SHP77 treated with DMSO at 0.1 percent for 48 hours (cell line): ENCODE results near the gene TCP11L1.
"Not testable (repeated sequence)": the region's sequence is repeated elsewhere in the genome, so short reads cannot be mapped to it uniquely, and the experiment has no call there.

Source experiments
- DNase-seq: peaks from one replicate; lab custom pipeline; 2025; lab: John Stamatoyannopoulos, UW

TCP11L1 gene

DNA sequence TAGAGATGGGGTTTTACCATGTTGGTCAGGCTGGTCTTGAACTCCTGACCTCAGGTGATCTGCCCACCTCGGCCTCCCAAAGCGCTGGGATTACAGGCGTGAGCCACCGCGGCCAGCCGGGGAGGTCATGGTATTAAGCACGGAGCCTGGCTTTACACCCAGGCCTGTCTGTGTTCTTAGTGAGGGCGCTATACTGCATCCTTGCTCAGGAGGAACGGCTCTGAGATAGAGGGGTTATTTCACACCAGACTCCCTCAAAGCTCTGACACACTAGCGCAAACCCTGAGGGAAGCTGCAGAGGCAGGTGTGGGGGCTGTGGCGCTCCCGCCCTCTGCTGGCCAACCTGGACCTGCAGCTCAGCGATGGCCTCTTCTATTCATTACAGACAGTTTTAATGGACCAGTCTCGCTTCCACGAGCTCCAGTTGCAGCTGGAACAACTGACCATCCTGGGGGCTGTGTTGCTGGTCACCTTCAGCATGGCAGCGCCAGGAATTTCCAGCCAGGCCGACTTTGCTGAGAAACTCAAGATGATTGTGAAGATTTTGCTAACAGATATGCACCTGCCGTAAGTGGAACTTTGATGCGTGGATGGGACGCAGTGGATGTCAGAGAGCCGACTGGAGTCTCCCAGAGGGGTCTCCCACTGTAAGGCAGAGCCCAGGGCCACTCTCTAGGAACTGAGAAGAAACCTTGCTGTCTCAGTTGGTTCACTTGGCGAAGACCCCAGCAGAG is 26.2 kb downstream of the TCP11L1 start:
- DNase-seq = peak; percentile 41

DNA sequence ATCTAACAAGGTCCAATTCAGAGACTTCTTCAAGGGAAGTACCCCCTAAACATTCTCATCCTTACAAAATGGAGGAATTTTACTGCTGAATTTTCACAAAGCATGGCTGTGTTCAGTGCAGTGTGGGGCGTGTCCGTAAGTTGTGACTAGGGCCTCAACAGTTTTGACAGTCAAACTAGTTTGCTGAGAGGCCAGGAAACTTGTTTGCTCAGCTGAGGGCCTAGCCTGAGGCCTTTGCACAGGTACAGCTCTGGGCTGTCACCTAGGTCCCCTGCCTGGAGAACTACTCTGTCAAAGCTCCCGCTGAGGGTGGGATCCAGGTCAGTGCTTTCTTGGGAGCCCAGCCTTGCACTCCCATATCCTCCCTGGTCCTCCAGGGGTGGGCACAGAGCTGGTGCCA is 27.9 kb downstream of the TCP11L1 start:
- no peak for DNase-seq

DNA sequence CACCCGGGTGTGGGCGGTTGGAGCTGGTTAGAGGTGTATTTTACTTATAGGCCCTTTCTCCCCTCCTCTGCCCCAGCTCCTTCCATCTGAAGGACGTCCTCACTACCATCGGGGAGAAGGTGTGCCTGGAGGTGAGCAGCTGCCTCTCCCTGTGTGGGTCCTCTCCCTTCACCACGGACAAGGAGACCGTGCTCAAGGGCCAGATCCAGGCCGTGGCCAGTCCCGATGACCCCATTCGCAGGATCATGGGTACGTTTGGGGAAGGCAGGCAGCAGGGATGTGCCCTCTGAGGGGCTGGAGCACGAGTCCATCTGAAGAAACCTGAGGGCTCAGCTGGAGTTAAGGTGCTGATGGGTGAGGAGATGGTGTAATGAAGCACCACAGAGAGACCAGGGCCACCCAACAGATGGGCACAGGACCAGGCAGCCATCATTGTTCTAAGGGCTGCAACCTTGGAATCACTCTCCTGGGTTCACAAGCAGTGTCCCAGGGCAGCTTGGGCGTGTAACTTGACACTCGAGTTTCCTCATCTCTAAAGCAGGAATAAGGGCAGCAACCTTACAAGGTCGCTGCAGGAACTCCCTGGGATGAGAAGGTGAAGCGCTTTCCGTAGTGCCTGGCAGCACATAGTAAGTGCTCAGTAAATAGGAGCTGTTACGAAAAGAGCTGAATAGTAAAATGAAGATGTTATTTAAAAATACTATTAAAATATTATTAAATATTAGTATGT is 29.4 kb downstream of the TCP11L1 start:
- no peak for DNase-seq

DNA sequence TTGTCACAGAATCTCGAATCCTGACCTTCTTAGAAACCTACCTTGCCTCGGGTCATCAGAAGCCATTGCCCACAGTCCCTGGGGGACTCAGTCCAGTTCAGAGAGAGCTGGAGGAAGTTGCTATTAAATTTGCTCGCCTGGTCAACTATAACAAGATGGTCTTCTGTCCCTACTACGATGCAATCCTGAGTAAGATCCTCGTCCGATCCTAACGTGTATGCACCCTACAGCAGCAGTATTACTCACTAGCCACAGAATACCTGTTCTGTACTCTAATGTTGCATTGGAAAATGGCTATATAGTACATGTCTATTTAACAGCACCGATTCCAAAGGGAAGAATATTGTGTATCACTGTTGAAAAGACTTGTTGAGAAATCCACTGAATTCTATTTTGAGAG is 33.1 kb downstream of the TCP11L1 start:
- no peak for DNase-seq

DNA sequence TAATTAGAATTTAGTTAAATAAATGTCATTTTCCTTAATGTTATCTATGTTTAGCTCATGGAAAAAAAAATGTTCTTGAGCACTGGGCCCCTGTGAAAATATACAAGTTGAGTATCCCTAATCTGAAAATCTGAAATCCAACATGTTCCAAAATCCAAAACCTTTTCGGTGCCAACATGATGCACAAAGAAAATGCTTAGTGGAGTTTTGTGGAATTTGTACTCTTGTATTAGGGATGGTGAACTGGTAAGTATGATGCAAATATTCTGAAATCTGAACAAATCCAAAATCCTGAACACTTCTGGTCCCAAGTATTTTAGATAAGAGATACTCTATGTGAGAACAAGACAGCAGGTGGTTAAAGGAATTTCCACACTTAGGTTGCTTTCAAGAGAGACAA is 44.5 kb downstream of the TCP11L1 start:
- DNase-seq = no peak

DNA sequence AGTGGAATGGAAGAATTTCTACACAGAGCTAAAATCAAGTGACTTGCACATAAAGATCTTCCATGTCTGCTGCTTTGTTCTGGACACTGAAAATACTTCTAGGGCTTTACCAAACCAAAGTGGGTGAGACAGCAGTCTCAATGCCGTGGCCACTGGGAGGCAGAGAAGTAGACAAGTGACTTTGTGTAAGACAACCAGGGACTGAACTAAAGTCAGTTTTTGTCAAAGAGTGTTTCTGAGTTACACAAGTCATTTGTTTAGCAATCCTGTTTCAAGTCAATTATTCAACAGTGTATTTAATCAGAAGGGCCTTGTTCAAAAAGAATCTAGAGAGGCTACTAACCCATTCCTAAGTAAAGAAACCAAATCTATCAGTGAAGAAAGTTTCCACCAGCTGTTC is 46.6 kb downstream of the TCP11L1 start:
- no peak for DNase-seq

DNA sequence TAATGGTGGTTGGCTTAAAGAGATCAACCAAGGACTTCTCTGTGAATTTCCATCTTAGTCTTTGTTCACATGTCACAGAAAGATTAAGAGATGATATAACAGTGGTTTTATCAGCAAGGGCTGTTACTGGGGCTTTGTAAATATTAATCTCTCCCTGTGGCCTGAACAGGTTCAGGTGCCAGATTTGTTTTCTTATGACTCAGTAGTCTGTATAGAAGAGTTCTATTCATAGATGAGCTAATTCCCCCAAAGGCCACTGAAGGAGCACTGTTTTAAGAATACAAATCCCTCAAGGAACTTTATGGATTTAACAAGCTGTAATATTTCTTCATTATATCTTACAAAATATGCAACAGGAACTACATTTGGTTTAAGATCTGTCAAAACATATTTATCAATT is 50.4 kb downstream of the TCP11L1 start:
- no peak for DNase-seq

DNA sequence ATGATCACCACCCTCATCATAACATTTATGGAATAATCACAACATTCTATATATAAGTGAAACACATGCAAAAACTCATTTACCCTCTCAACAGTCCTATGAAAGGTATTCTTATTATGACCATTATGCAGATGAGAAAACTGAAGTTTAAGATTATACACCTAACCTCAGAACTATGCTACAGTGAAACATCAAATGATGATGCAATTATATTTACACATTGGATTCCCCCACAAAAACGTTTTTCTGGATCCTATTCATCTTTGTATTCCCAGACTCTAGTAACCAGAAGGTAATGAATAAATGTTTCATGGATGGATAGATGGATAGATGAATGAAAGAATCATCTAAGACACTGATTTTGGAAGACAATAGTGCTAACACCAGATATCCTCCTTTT is 54.8 kb downstream of the TCP11L1 start:
- no peak for DNase-seq

DNA sequence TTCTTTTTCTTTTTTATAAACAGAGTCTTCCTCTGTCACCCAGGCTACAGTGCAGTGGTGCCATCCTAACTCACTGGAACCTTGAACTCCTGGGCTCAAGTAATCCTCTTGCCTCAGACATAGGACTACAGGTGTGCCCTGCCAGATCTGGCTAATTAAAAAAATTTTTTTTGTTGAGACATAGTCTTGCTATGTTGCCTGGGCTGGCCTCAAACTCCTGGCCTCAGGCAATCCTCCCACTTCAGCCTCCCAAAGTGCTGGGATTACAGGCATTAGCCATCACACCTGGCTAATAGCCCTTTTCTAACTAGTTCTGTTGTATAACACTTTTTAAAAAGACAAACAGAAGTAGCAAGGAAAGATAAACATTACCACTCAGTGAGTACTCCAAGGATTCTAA is 64.5 kb downstream of the TCP11L1 start:
- DNase-seq = no peak

DNA sequence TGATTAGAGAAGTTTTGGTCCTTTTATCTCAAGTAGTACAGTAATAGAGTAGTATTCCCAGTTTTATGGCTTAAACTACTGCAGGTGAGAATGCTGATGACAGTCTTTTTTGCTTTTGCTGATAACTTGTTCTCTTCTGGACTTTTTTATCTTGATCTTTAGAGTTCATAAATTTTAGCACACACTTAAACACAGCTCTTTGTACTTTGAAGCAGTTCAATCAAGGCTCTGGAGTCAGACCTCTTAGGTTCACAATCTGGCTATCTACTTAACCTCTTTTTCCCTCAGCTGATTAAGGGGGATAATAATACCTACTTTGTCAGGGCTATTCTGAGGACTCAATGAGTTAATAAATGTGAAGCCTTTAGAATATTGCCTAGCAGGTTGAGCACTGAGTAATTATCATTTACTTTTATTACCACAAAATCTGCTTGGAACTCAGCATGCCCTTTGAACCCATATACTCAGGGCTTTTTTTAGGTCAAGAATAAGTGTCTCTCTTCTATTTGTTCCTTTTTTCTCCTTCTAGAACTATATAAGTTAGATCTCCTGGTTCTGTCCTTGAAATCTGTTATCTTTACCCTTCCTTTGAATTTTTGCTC is 70.0 kb downstream of the TCP11L1 start:
- no peak for DNase-seq

DNA sequence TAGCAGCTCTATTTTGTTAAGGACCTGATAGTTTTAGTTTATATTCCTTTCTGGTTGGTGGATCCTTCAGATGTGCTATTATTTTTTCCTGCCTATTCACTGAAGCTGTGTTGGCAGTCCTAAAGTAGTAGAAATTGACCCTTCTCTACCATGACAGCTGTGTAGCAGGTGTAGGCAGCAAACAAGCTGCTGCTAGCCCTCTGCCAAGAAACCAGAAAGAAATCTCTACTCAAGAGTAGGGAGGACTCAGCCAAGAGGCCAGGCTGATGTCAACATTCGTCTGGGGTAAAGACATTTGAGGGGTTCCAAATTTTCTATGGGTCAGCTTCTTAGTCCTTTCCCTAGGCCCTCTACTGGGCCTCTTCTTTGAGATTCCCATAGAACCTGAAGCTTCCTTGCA is 70.7 kb downstream of the TCP11L1 start:
- DNase-seq = no peak

DNA sequence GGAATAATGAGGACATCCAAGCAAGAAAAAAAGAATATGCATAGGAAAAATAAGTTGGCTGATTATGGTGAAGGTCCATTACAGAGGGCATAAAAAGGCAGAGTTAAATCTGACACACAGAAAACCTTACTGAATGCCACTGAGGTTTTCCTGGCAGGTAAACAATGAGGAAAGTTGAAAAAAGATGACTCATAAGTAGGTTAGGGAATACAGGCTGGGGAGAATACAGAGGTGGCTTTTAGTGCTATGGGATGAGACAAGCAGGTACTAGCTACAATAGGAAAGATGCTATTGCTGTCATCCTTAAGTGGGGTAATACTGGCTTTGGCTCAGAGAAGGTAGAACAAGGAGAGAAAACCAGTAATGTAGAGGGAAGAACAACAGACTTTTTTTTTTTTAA is 77.2 kb downstream of the TCP11L1 start:
- DNase-seq = no peak

DNA sequence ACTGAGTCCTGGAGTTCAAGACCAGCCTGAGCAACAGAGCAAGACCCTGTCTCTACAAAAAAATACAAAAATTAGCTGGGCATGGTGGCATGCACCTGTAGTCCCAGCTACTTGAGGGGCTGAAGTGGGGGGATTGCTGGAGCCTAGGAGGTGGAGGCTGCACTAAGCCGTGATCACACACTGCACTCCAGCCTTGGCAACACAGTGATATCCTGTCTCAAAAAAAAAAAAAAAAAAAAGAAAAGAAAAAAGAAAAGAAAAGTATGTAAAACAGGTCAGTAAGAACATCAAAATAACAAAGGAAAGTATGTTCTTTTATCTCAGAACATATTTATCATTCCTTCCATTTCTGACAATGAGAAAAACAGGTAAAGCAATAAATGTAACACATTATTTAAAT is 83.3 kb downstream of the TCP11L1 start:
- not testable (repeated sequence) for DNase-seq
